Testis (tissue), 3 donors: Measurements from ENCODE around the gene SMOC1. TPM values are rescaled to one million over a fixed set of nuclear protein-coding genes. Genes with fewer than 3 reads are reported as not detected.

Experiments used
- DNase-seq: peaks from one replicate; pipeline ENCODE4 v3.0.0-alpha.2; 2019
- H3K27ac ChIP-seq, 2 donors: fragments of 200-600 bp; sonication (generic); one replicate each; pipeline ENCODE4 v1.5.1; 2019
- H3K27me3 ChIP-seq: fragments of 200-600 bp; sonication (generic); one replicate; pipeline ENCODE4 v1.5.1; 2019
- H3K36me3 ChIP-seq: fragments of 200-600 bp; sonication (generic); one replicate; pipeline ENCODE4 v1.5.1; 2017; ENCODE audit warnings: low read depth; ENCODE audit errors: missing control alignments
- H3K4me1 ChIP-seq: fragments of 200-600 bp; sonication (generic); one replicate; pipeline ENCODE4 v1.5.1; 2019
- H3K4me3 ChIP-seq, 2 donors: fragments of 200-600 bp; sonication (generic); one replicate each; pipeline ENCODE4 v1.5.1; 2017 to 2019
- H3K9me3 ChIP-seq: fragments of 200-600 bp; sonication (generic); one replicate; pipeline ENCODE4 v1.5.1; 2017
- POLR2A ChIP-seq: fragments of 450-650 bp; IDR thresholded peaks from one replicate; pipeline ENCODE4 v1.6.1; 2017; ENCODE audit warnings: antibody characterized with exemption, mild to moderate bottlenecking, moderate library complexity
- WGBS, 2 donors: methylation state at CpG; one replicate each; pipeline ENCODE4 v1.1.5; 2018; 5-methylcytosine and 5-hydroxymethylcytosine counted together
- intact Hi-C: fragments of 100-400 bp; cut with DNase I; formaldehyde crosslinking; loops from one replicate; pipeline ENCODE4 v1.15.1; 2023; ENCODE audit warnings: low total_unique reads
- polyA plus RNA-seq: library from polyadenylated mRNA; stranded (reverse); fragments of 350-450 nt; fragmentation: Illumina TruSeq; extraction: RNeasy Lipid Tissue Mini Kit (QIAGEN cat#74804); gene quantifications from one replicate; pipeline ENCODE4 v1.2.3, GENCODE V29; 2014; ENCODE audit warnings: low read depth, low replicate concordance; ENCODE audit not compliant: insufficient read depth
- total RNA-seq, 2 donors: library from RNA; depleted of rRNA; stranded (reverse); fragments of >200 nt; gene quantifications; one replicate each; pipeline ENCODE4 v1.2.3, GENCODE V29; 2016
- TF ChIP-seq, protein P1 (sequence below), 3 experiments: fragments of 450-650 bp in 2 of 3; fragments of 200-600 bp in 1 of 3; sonication (generic) in 1 of 3; IDR thresholded peaks; one replicate each; pipeline ENCODE4 v1.5.1; 2016 to 2019; ENCODE audit warnings: antibody characterized with exemption in 3 of 3, mild to moderate bottlenecking in 2 of 3, moderate library complexity in 1 of 3

SMOC1 gene
- total and polyA plus RNA-seq, 3 donors from 2014 or later: 88.2 to 248 (median 143) TPM

DNA sequence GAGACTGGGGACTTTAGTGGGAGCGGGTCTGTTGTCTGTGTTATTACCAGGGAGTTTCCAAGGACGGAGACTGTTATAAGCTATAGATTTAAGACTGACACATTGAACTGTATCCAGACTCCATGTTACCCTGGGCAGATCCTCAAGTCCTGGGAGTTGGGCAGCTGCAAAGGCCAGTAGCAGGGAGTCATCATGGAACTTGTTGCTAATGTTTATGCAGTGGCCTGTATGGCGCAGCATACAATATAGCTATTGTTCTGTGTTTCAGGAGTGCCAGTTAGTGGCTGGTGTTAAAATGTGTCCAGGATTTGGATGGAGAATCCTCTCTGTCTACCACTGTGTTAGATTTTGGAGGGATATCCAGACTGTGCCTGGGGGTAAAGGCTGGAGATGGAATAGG lies 31.7 kb downstream of the SMOC1 start:
- Histone ChIP-seq H3K4me3 (no peak overlapping the region), H3K27ac (no peak overlapping the region), H3K27me3 (no peaks in the 10 kb centered on the region), H3K4me1 (peaks cover 18% of the 10 kb centered on the region), H3K9me3 (no peaks in the 10 kb centered on the region), H3K36me3 (no peaks in the 10 kb centered on the region)
- 61 to 78% methylated on average over 3 of the region's 3 CpGs for WGBS, 2 donors
- intact Hi-C loops: no loop called here
- TF ChIP-seq, protein P1, sequence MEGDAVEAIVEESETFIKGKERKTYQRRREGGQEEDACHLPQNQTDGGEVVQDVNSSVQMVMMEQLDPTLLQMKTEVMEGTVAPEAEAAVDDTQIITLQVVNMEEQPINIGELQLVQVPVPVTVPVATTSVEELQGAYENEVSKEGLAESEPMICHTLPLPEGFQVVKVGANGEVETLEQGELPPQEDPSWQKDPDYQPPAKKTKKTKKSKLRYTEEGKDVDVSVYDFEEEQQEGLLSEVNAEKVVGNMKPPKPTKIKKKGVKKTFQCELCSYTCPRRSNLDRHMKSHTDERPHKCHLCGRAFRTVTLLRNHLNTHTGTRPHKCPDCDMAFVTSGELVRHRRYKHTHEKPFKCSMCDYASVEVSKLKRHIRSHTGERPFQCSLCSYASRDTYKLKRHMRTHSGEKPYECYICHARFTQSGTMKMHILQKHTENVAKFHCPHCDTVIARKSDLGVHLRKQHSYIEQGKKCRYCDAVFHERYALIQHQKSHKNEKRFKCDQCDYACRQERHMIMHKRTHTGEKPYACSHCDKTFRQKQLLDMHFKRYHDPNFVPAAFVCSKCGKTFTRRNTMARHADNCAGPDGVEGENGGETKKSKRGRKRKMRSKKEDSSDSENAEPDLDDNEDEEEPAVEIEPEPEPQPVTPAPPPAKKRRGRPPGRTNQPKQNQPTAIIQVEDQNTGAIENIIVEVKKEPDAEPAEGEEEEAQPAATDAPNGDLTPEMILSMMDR (IDR thresholded peaks at IDR 0.05): no peak
- no peak for TF ChIP-seq POLR2A
- no peak for DNase-seq

DNA sequence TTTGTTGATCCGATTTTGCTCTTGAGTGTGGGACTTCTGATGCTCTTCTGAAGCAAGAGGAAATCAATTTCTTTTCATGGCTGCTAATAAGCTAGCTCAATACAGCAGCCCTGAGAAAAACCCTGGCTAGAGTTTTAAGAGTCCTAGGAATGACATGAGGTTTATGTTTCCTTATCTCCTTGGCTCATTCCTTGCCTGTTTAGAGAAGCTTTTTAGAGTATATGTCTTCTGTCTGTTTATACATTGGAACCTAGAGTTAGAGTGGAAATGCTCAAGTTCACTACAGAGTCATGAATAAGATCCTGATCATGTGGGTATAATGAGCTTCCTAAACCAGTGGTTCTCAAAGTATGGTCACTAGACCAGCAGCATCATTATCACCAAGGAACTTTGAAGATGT lies 34.5 kb downstream of the SMOC1 start:
- intact Hi-C loops: no loop called here
- no peak for TF ChIP-seq POLR2A
- TF ChIP-seq, protein P1 (IDR thresholded peaks at IDR 0.05): no peak
- DNase-seq: no peak
- 68 to 73% methylated on average over 1 of the region's 1 CpG for WGBS, 2 donors
- H3K27ac ChIP-seq: no peak overlapping the region
- H3K4me1 ChIP-seq: peaks cover 12% of the 10 kb centered on the region
- H3K9me3 ChIP-seq: no peaks in the 10 kb centered on the region
- H3K4me3 ChIP-seq: no peak overlapping the region
- H3K27me3 ChIP-seq: no peaks in the 10 kb centered on the region
- H3K36me3 ChIP-seq: no peaks in the 10 kb centered on the region

DNA sequence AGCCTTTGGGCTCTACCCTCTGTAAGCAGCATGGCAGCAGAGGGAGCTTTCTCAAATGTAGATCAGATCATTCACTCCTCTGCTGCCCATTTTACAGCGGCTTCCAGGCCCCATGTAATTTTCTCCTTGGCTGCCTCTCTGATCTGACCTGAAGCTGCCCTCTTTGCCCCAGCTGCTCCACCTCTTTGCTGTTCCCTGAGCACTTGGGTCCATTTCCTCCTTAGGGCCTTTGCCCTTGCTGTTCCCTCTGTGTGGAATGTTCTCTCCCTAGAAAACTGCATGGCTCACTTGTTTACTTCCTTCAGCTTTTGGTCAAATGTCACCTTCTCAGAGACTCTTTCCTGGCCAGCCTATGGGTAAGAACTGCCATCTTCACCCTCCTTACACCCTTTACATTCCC lies 37.2 kb downstream of the SMOC1 start:
- WGBS, 2 donors: 82 to 83% methylated on average over 1 of the region's 1 CpG
- H3K4me1 ChIP-seq: peaks cover 19% of the 10 kb centered on the region
- H3K4me3 ChIP-seq: no peak overlapping the region
- no peaks in the 10 kb centered on the region for H3K27me3 ChIP-seq
- TF ChIP-seq, protein P1 (IDR thresholded peaks at IDR 0.05): no peak
- no peak for TF ChIP-seq POLR2A
- H3K36me3 ChIP-seq: no peaks in the 10 kb centered on the region
- H3K27ac ChIP-seq: no peak overlapping the region
- intact Hi-C loops: no loop called here
- DNase-seq: no peak
- no peaks in the 10 kb centered on the region for H3K9me3 ChIP-seq

DNA sequence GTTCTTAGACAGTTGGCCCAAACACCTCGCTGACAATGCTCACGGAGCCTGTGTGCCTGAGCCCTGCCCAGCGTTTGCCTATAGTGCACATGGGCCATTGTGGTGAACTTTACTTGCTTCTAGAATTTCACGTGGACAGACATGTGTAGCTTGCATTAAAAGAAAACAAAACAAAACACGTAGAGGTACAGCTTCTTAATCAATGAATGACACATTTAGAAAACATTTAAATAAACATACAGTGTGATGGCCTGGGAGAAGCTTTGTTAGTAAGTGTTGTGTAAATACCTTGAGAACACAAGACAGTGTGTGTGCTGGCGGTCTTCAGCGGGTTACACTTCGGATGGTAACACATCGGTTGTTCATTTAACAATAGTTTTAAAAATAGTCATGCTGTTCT lies 38.1 kb downstream of the SMOC1 start:
- intact Hi-C loops: no loop called here
- 71 to 83% methylated on average over 9 of the region's 9 CpGs for WGBS, 2 donors
- Histone ChIP-seq H3K27me3 (no peaks in the 10 kb centered on the region), H3K27ac (no peak overlapping the region), H3K4me1 (peaks cover 26% of the 10 kb centered on the region), H3K9me3 (no peaks in the 10 kb centered on the region), H3K4me3 (no peak overlapping the region), H3K36me3 (no peaks in the 10 kb centered on the region)
- TF ChIP-seq, protein P1 (IDR thresholded peaks at IDR 0.05): no peak
- TF ChIP-seq POLR2A: no peak
- DNase-seq: no peak

DNA sequence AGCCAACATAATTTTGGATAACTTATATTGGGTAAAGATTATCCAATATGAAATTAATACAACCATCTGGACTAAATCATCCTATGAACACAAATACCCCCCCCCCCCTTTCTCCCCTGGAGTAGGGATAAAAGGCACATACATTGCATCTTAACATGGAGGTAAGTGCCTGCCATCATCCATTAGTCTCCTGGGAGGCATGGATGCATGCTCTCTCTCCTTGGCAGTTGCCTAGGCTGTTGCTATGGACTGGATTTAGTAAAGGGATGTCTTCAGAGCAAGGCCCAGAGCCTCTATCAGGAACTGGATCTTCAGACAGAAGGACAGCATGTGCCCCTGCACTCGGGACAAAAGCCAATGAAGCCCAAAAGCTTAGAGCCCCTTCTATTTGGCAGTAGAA lies 40.6 kb downstream of the SMOC1 start:
- Histone ChIP-seq H3K9me3 (no peaks in the 10 kb centered on the region), H3K4me1 (peaks cover 31% of the 10 kb centered on the region), H3K36me3 (no peaks in the 10 kb centered on the region), H3K27me3 (no peaks in the 10 kb centered on the region), H3K4me3 (no peak overlapping the region), H3K27ac (no peak overlapping the region)
- TF ChIP-seq POLR2A: no peak
- 58% methylated on average over 1 of the region's 1 CpG; no CpG with 5 or more reads in 1 of the 2 donors for WGBS, 2 donors
- no peak for DNase-seq
- intact Hi-C loops: no loop called here
